ENCODE results near the gene AMER1. TPM values are rescaled to one million over a fixed set of nuclear protein-coding genes. Genes with fewer than 3 reads are reported as not detected.

The AMER1 gene
- total RNA-seq, 1 donor from 2014 or later = 3.9 TPM

DNA sequence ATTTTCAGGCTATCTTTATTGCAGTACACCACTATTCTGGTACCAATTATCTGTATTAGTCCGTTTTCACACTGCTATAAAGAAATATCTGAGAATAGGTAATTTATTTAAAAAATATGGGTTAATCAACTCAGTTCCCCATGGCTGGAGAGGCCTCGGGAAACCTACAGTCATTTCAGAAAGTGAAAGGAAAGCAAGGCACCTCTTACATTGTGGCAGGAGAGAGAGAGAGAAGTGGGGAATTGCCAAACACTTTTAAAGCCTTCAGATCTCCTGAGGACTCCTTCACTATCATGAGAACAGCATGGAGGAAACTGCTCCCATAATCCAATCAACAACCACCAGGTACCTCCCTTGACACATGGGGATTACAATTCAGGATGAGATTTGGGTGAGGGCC, 54.7 kb downstream of the AMER1 start:
- Histone ChIP-seq H3K4me3 (no peak overlapping the region), H3K9me3 (peaks cover 0 to 10% of the 10 kb centered on the region in 2 donors), H3K27me3 (no peaks in the 10 kb centered on the region), H3K36me3 (no peaks in the 10 kb centered on the region), H3K27ac (no peak overlapping the region), H3K4me1 (no peaks in the 10 kb centered on the region)
- no peak for DNase-seq (ENCODE audit: low spot score in 2 of 2)
- intact Hi-C loops (cut with DNase I) = no loop called here
- TF ChIP-seq CTCF (IDR thresholded peaks at IDR 0.05) = no peak

Other genes with a start within 250 kb of the AMER1 start
- not detected for gene ASB12, start 24.9 kb upstream of the AMER1 start, total RNA-seq
- gene MTMR8, start 189.7 kb upstream of the AMER1 start, total RNA-seq = 0.85 TPM